Measurements from ENCODE around the gene CHRNB1.

CHRNB1 gene

DNA sequence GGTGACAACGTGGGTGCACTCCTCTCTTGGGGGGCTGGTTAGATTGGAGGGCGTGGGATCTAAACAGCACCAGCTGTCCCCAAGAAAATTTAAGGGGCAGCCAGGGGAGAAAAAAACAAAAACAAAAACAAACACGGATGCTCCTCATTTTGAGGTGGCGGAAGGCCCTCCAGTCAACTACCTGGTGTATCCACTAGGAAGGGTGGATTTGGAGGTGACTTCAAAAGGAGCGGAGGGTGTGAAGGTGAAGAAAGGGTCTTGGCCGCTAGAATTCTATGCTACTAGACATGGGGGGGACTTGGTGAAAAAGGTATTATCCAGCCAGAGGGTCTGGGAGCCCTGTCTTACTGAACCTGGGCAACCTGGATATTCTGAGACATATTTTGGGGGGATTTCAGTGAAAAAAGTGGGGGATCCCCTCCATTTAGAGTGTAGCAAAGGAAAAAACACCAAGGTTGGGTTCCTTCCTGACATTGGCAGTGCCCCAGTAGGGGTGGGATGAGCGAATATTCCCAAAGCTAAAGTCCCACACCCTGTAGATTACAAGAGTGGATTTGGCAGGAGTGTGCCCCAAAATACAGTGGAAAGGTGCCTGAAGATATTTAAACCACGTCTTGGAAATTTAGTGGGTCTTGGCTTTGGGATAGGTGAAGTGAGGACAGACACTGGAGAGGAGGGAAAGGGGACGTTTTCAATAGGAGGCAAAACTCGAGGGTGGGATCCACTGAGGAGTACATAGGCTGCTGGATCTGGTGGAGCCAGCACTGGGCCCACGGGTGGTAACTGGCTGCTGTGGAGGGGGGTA lies 6.0 kb upstream of the CHRNB1 start:
- no peak for DNase-seq (ENCODE audit: low spot score)

DNA sequence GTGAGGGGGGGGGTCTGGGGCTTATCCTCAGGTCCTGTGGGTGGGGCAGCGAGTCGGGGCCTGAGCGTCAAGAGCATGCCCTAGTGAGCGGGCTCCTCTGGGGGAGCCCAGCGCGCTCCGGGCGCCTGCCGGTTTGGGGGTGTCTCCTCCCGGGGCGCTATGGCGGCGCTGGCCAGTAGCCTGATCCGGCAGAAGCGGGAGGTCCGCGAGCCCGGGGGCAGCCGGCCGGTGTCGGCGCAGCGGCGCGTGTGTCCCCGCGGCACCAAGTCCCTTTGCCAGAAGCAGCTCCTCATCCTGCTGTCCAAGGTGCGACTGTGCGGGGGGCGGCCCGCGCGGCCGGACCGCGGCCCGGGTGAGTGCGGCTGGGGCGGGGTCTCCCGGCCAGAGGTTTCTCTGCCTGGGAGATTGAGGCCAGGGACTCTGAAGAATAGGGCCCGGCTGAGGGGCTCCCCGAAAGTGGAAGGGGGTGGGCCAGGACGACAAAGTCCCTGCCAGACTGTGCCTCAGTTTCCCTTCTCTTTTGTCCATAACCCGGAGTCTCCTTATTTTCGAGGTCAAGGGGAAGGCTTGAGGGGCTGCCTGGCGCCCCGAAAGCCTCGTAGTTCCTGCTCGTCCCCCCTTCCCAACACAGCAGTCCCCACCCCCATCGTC lies 5.3 kb upstream of the CHRNB1 start, which contains the start of gene FGF11:
FGF11 (plus strand) TSS at position 51 of the 651 bp plus-strand sequence; CDS start at position 160, 109 bp downstream.
- no peak for DNase-seq (ENCODE audit: low spot score)

- peak; percentile 52 for DNase-seq (ENCODE audit: low spot score)
Observed at GRCh38 chr17:7440113-7440833, 4.6 kb upstream of the CHRNB1 start.

- DNase-seq (ENCODE audit: low spot score): no peak
Observed at GRCh38 chr17:7440834-7441195, 4.0 kb upstream of the CHRNB1 start.

- no peak for DNase-seq (ENCODE audit: low spot score)
Observed at GRCh38 chr17:7441266-7441665, 3.6 kb upstream of the CHRNB1 start.

GRCh38 chr17:7442142-7442541 lies 2.7 kb upstream of the CHRNB1 start:
- no peak for DNase-seq (ENCODE audit: low spot score)

DNA sequence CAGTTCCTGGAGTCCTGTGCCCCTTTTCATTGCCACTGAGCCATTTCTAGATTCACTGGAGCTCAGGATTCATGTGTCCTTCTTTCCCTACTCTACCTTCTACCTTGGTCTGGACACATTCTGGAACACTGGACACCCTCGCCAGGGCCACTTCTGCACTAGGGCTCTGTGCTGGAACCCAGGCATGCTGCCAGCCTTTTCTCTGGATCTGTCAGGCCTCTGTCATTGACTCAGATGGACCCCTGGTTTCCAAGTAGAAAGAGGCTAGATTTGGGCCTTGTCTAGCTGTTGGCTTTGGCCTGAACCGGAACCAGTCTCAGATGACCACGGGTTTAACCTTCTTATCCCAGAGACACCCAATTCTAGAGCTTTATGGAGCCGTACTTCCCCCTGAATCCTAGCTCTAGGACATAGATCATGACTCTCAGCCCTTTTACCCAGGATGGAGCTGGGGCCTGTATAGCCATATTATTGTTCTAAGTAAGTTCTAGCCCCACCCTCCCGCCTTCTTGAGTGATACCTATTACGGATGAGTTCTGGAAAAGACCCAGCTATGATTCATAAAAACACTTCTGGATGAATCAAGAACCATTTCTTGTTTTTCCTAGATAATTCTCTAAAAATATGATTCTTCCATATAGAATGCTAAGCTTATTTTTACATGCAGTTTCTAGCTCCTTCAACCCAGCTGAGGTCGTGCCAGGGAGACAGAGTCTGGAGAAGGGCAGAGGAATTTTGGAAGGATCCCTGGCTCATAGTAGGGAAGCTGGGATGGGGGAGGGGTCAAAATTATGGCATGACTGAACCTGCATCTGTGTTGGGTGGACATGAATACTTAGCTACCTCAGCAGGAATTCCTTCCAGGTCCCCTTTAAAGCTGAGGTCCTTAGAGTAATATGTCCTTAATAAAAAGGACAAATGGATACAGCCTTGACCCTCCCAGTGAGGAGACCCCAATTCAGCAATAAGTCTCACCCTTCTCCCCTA lies 1.1 kb upstream of the CHRNB1 start:
- no peak for DNase-seq (ENCODE audit: low spot score)

DNA sequence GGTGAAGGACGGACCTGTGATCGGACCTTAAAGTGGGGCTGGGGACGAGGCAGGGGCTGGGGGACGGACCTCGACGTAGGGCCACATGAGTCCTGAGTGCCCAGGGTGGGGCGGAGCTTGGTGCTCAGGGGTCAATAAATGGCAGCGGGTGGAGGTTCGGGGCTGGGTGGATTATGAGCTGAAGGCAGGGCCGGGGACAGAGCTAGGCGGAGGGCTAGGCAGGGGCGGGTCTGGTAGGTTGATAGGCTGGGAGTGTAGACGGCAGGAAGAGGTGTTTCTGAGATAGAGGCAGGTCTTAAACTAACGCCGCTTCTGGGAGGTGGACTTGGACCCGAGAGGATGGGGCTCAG lies 733 bp downstream of the CHRNB1 start:
- DNase-seq (ENCODE audit: low spot score): peak; percentile 77

GRCh38 chr17:7448461-7448860 lies 3.6 kb downstream of the CHRNB1 start:
- DNase-seq (ENCODE audit: low spot score): no peak

DNA sequence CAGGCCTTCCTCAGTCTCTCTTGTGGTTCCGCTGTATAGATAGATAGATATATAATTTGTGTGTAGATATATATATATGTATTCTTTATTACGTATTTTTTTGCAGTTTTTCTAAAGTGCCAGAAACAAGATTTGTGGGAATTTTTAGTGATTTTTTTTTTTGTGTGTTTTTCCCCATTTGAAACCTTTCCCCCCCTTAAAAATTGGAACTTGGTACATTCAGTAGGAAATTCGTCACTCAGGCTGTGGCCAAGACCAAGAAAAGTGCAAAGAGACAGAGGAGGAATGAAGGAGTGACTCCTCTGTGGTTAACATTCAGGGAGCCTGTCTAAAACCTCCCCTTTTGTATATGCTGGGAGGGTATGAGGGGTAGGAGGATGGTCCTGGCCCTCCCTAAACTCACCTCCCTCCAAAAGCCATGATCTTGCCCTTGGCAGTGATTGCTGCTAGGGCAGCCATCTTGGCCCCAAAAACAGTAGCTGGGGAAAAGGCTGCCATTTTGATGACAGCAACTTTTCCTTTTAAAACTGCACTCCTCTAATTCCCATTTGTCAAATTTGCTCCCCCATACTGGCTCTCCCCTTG lies 15.2 kb downstream of the CHRNB1 start:
- DNase-seq (ENCODE audit: low spot score): no peak

DNA sequence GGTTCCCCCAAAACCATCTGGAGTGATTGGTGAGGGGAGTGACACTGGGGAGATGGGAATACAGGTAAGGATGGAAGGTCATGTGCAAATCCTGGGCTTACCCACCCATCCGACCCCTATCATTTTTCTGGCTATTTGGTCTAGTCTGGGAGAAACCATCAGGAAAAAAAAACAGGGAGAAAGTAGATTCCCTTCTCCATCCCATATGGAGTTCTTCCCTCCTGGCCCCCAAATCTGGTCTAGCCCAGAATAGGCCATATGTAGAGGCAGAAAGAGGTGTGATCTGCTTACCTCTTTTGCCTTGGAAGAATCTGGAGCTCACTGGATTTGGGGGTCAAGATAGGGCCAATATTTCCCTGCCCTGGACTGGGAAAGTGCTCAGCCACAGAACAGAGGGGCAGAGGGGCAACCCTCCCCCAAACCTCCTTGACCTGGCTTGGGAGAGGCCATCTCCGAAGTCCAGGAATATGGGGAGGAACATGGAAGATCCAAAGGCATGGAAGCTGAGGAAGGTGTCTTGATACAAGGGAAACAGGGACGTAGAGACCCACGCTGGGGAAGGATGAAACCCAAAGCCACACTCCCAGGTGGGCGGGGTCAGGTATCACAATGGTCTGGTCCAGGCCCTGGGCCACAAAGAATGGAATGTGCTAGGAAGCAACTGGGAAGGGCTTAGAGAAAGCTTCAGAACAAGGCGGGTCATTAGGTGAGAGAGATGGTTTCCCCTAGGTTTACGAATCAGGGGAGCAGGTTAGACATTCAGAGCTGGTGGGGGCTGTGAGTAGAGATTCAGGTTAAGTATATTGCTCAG lies 16.2 kb downstream of the CHRNB1 start:
- DNase-seq (ENCODE audit: low spot score): no peak

DNA sequence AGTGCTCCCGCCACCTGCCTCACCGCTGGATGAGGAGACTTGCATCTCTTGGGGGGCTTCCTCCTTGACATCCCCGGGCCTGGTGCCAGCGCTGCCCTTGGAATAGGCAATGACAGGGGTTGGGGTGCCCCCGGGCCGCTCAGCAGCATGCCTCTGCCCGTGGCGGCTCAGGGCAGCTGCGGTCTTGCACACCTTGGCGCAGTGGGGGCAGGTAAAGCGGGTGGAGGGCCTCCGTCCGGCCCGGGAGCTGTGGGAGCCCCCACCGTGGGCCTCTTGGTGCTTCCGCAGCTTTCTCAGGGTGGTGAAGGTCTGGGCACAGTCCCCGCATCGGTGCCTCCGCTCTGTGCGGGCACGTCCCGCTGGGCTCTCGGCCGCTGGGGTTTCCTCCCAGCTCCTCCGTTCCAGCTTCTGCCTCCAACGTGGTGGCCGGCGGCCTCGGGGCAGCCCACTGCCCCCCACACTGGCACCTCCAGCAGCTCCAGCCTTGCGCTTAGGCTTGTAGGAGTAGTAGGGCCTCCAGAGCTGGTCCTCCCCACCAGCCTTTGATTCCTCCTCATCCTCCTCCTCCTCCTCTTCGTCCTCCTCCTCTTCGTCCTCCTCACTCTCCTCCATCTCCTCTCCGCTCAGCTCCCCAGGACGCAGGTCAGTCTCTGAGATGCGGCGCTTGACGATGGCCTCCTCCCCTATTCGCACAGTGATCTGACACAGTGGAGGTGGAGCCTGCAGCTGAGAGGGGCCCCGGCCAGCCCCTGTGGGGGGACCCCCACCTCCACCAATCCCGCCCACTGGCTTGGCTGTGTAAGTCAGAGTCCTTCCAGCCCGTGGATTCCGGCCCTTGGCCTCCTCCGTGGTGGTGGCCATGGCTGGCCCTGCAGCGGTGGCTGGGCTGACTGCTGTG lies 17.9 kb downstream of the CHRNB1 start:
- DNase-seq (ENCODE audit: low spot score): no peak

GRCh38 chr17:7463372-7463846 lies 18.5 kb downstream of the CHRNB1 start:
- DNase-seq (ENCODE audit: low spot score): no peak

DNA sequence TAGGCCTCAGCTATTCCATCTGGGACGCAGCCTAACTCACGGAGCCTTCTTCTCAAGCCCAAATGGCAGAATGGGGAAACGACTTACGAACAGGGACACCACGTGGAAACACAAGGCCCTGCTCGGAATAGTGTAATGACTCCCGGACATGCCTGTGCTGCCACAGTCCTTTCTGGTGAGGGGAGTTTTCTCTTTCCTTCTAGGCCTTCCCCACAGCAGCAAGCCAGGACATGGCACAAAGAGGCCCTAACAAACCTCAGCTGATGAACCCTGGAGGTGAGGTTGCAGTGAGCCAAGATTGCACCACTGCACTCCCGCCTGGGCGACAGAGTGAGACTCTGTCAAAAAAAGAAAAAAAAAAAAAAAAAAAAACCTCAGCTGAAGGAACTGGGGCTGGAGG lies 19.2 kb downstream of the CHRNB1 start:
- DNase-seq (ENCODE audit: low spot score): no peak

DNA sequence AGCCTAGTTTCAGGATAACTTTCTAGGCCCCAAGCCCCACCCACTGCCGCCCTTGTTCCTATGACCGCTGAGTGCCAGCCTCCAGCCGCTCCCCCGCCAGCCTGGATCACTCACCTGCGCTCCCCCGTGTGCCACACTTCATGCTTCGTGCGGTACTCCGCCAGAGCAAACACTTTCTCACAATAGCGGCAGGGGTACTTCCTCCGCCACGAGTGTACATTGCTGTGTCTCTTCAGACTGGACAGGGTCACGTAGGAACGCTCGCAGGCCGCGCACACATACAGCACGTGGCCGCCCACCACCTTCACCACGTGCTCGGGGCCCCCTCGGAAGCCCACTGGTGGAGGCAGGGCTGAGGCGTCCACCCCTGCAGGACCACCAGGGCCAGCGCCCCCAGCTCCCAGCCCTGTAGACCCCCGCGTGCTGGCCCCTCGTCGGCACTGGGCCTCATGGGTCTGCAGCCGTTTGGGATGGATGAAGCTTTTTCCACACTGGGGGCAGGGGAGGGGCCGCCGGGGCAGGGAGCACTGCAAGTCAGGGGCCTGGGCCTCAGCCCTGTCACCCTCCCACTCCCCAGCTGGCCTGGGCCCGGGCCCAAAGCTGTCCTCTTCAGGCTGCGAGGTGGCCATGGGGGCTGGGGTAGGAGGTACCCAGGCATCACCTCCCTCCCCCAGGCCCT lies 20.9 kb downstream of the CHRNB1 start:
- DNase-seq (ENCODE audit: low spot score): no peak

- DNase-seq (ENCODE audit: low spot score): no peak
Observed at GRCh38 chr17:7466318-7466638, 21.4 kb downstream of the CHRNB1 start.

DNA sequence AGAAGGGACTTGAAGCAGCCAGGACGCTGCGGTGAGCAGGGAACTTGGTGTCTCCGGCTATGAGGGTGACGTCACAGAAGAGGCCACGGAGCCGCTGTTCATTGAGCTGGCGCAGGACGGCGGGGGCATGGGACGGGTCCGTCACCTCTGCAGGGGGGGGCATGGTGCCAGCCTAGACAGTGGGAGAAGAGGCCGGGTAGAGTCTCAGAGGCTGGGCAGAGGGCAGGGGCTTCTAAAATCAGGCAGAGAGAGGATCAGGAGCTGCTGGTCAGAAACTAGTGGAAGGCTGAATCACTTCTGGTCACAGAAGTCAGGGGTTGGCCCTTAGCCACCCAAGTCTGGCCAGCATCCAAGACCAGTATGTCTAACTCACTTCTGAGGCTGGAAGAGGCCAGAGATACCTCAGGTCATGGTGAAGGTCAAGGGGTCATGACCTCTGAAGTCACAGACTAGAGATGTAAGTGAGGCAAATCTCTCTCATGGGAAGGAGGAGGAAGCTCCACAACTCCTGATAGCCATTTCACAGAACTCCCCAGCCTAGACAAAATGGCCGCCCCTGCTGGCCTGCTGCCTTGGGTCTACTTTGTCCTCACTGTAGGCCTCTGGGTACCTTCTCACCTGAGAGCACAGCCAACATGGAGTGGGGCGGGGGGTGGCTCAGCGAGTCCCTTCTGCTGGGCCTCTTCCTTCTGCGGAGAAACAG lies 21.9 kb downstream of the CHRNB1 start:
- no peak for DNase-seq (ENCODE audit: low spot score)

- no peak for DNase-seq (ENCODE audit: low spot score)
Observed at GRCh38 chr17:7467498-7467897, 22.6 kb downstream of the CHRNB1 start.
